Astrocyte (in vitro differentiated cells and primary cell): ENCODE results near the gene ASCC3. TPM values are rescaled to one million over a fixed set of nuclear protein-coding genes. Genes with fewer than 3 reads are reported as not detected.
A peak's percentile ranks its signal among the peaks of the same experiment; 100 is the strongest.

Experiments
- DNase-seq: peaks from one replicate; pipeline ENCODE4 v3.0.0-alpha.2; 2010; ENCODE audit warnings: low read depth
- FAIRE-seq: peaks from 2 replicates; lab custom pipeline; 2011; peaks lifted over from hg19 to GRCh38; lab: Jason Lieb, UNC
- H2AFZ ChIP-seq: 2 replicates; pipeline ENCODE4 v1.6.0; 2012; ENCODE audit warnings: low read depth, low read length, inconsistent platforms
- H3K27ac ChIP-seq: 2 replicates; pipeline ENCODE4 v1.5.1; 2011; ENCODE audit warnings: low read depth, low read length, inconsistent platforms
- H3K27me3 ChIP-seq: 2 replicates; pipeline ENCODE4 v1.6.0; 2011; ENCODE audit warnings: low read length, inconsistent platforms; ENCODE audit not compliant: insufficient read depth
- H3K36me3 ChIP-seq: 2 replicates; pipeline ENCODE4 v1.5.1; 2011; ENCODE audit warnings: low read length, inconsistent platforms; ENCODE audit not compliant: insufficient read depth
- H3K4me1 ChIP-seq: 2 replicates; pipeline ENCODE4 v1.5.1; 2011; ENCODE audit warnings: low read length, inconsistent platforms; ENCODE audit not compliant: insufficient read depth
- H3K4me2 ChIP-seq: 2 replicates; pipeline ENCODE4 v1.6.0; 2012; ENCODE audit warnings: low read length, inconsistent platforms
- H3K4me3 ChIP-seq: 2 replicates; pipeline ENCODE4 v1.5.1; 2011; ENCODE audit warnings: low read depth, mild to moderate bottlenecking, low read length, inconsistent platforms; ENCODE audit not compliant: insufficient read depth
- H3K79me2 ChIP-seq: 2 replicates; pipeline ENCODE4 v1.6.0; 2012; ENCODE audit warnings: mild to moderate bottlenecking, low read length, inconsistent platforms; ENCODE audit not compliant: insufficient read depth
- H3K9ac ChIP-seq: 2 replicates; pipeline ENCODE4 v1.6.0; 2012; ENCODE audit warnings: mild to moderate bottlenecking, low read length, inconsistent platforms
- H3K9me3 ChIP-seq: 2 replicates; pipeline ENCODE4 v1.5.1; 2012; ENCODE audit warnings: low read depth, mild to moderate bottlenecking, low read length, inconsistent platforms; ENCODE audit not compliant: insufficient read depth
- H4K20me1 ChIP-seq: 2 replicates; pipeline ENCODE4 v1.6.0; 2012; ENCODE audit warnings: low read length, inconsistent platforms; ENCODE audit not compliant: insufficient read depth
- H3K27ac Mint-ChIP-seq: one replicate; pipeline ENCODE4 v1.8.0; 2021; ENCODE audit warnings: mild to moderate bottlenecking, mixed read lengths; ENCODE audit not compliant: unreplicated experiment
- H3K27me3 Mint-ChIP-seq: one replicate; pipeline ENCODE4 v1.8.0; 2021; ENCODE audit warnings: low read depth, mixed read lengths; ENCODE audit not compliant: unreplicated experiment
- H3K36me3 Mint-ChIP-seq: one replicate; pipeline ENCODE4 v1.8.0; 2021; ENCODE audit warnings: low read depth, mixed read lengths; ENCODE audit not compliant: unreplicated experiment
- H3K4me1 Mint-ChIP-seq: one replicate; pipeline ENCODE4 v1.8.0; 2021; ENCODE audit warnings: low read depth, mixed read lengths; ENCODE audit not compliant: unreplicated experiment
- H3K4me3 Mint-ChIP-seq: one replicate; pipeline ENCODE4 v1.8.0; 2021; ENCODE audit warnings: mild to moderate bottlenecking, moderate library complexity, mixed read lengths; ENCODE audit not compliant: unreplicated experiment
- H3K9me3 Mint-ChIP-seq: one replicate; pipeline ENCODE4 v1.8.0; 2021; ENCODE audit warnings: mild to moderate bottlenecking, mixed read lengths; ENCODE audit not compliant: unreplicated experiment
- CTCF ChIP-seq: IDR thresholded peaks from 2 replicates; pipeline ENCODE4 v1.5.1; 2011; ENCODE audit warnings: low read depth, mild to moderate bottlenecking, inconsistent platforms, low read length, moderate library complexity; ENCODE audit not compliant: insufficient read depth
- EZH2 ChIP-seq: IDR thresholded peaks from 2 replicates; pipeline ENCODE4 v1.6.1; 2012; ENCODE audit warnings: mild to moderate bottlenecking, low read length, inconsistent platforms; ENCODE audit not compliant: insufficient read depth
- total RNA-seq: library from RNA; stranded (reverse); gene quantifications from 2 replicates; pipeline ENCODE4 v1.2.1, GENCODE V29; 2021

ASCC3 gene
- total RNA-seq, 1 donor from 2014 or later, result 138 TPM

GRCh38 chr6:100568255-100568654 is 312.9 kb downstream of the ASCC3 start:
- no peak overlapping the region for H2AFZ ChIP-seq
- Mint-ChIP-seq H3K27ac (peak overlapping the region; percentile 21), H3K36me3 (peaks cover 22% of the 10 kb centered on the region), H3K4me3 (no peak overlapping the region), H3K4me1 (peaks cover 3% of the 10 kb centered on the region), H3K27me3 (no peaks in the 10 kb centered on the region), H3K9me3 (peaks cover 5% of the 10 kb centered on the region)
- no peaks in the 10 kb centered on the region for H3K79me2 ChIP-seq
- H3K9ac ChIP-seq, result no peak overlapping the region
- H3K4me2 ChIP-seq, result no peak overlapping the region
- H3K4me3 ChIP-seq, result no peak overlapping the region
- peak; percentile 25 for DNase-seq
- H3K36me3 ChIP-seq, result peaks cover 2% of the 10 kb centered on the region
- H3K27ac ChIP-seq, result no peak overlapping the region
- no peaks in the 10 kb centered on the region for H3K4me1 ChIP-seq
- TF ChIP-seq CTCF (no peak), EZH2 (no peak)
- no peak for FAIRE-seq
- H3K9me3 ChIP-seq, result no peaks in the 10 kb centered on the region
- H4K20me1 ChIP-seq, result no peaks in the 10 kb centered on the region
- no peaks in the 10 kb centered on the region for H3K27me3 ChIP-seq

GRCh38 chr6:100566563-100566962 is 314.6 kb downstream of the ASCC3 start:
- Mint-ChIP-seq H3K4me1 (peaks cover 3% of the 10 kb centered on the region), H3K27me3 (no peaks in the 10 kb centered on the region), H3K4me3 (no peak overlapping the region), H3K36me3 (peaks cover 22% of the 10 kb centered on the region), H3K27ac (no peak overlapping the region), H3K9me3 (peaks cover 5% of the 10 kb centered on the region)
- Histone ChIP-seq H3K36me3 (peaks cover under 1% of the 10 kb centered on the region), H3K27ac (no peak overlapping the region), H3K9me3 (no peaks in the 10 kb centered on the region), H2AFZ (no peak overlapping the region), H4K20me1 (no peaks in the 10 kb centered on the region), H3K27me3 (no peaks in the 10 kb centered on the region), H3K79me2 (no peaks in the 10 kb centered on the region), H3K4me3 (no peak overlapping the region), H3K4me2 (no peak overlapping the region), H3K4me1 (no peaks in the 10 kb centered on the region), H3K9ac (no peak overlapping the region)
- FAIRE-seq, result no peak
- no peak for DNase-seq
- TF ChIP-seq EZH2, result no peak
- TF ChIP-seq CTCF, result no peak

GRCh38 chr6:100565439-100566104 is 315.6 kb downstream of the ASCC3 start:
- no peaks in the 10 kb centered on the region for H4K20me1 ChIP-seq
- H3K9me3 ChIP-seq, result no peaks in the 10 kb centered on the region
- no peaks in the 10 kb centered on the region for H3K27me3 Mint-ChIP-seq
- H3K4me2 ChIP-seq, result no peak overlapping the region
- H3K27ac ChIP-seq, result no peak overlapping the region
- H2AFZ ChIP-seq, result no peak overlapping the region
- H3K27me3 ChIP-seq, result no peaks in the 10 kb centered on the region
- no peak overlapping the region for H3K9ac ChIP-seq
- H3K36me3 Mint-ChIP-seq, result peaks cover 16% of the 10 kb centered on the region
- peaks cover 3% of the 10 kb centered on the region for H3K4me1 Mint-ChIP-seq
- peaks cover 5% of the 10 kb centered on the region for H3K9me3 Mint-ChIP-seq
- no peaks in the 10 kb centered on the region for H3K79me2 ChIP-seq
- peaks cover 3% of the 10 kb centered on the region for H3K4me1 ChIP-seq
- DNase-seq (no peak), FAIRE-seq (peak; percentile 17)
- H3K36me3 ChIP-seq, result no peaks in the 10 kb centered on the region
- H3K27ac Mint-ChIP-seq, result no peak overlapping the region
- TF ChIP-seq EZH2, result no peak
- no peak for TF ChIP-seq CTCF
- H3K4me3 Mint-ChIP-seq, result no peak overlapping the region
- H3K4me3 ChIP-seq, result no peak overlapping the region
